ENCODE measurements around the gene CCZ1.
"Not testable (repeated sequence)": the region's sequence is repeated elsewhere in the genome, so short reads cannot be mapped to it uniquely, and the experiment has no call there.

CCZ1 gene

GRCh38 chr7:5916529-5916928, 18.0 kb downstream of the CCZ1 start:
- not testable (repeated sequence) for DNase-seq

- DNase-seq, result not testable (repeated sequence)
Measured at GRCh38 chr7:5924180-5924579, 25.6 kb downstream of the CCZ1 start.

- not testable (repeated sequence) for DNase-seq
Measured at GRCh38 chr7:5924630-5925029, 26.1 kb downstream of the CCZ1 start.

- not testable (repeated sequence) for DNase-seq
Measured at GRCh38 chr7:5926263-5926870, 27.8 kb downstream of the CCZ1 start.

- not testable (repeated sequence) for DNase-seq
Measured at GRCh38 chr7:5930290-5930689, 31.8 kb downstream of the CCZ1 start.

GRCh38 chr7:5931250-5931649, 32.7 kb downstream of the CCZ1 start:
- DNase-seq, result not testable (repeated sequence)

GRCh38 chr7:5931905-5932644, 33.5 kb downstream of the CCZ1 start:
- not testable (repeated sequence) for DNase-seq

GRCh38 chr7:5934945-5935450, 36.5 kb downstream of the CCZ1 start:
- DNase-seq, result not testable (repeated sequence)

- not testable (repeated sequence) for DNase-seq
Measured at GRCh38 chr7:5963205-5963604, 64.7 kb downstream of the CCZ1 start.

- not testable (repeated sequence) for DNase-seq
Measured at GRCh38 chr7:5963810-5964209, 65.3 kb downstream of the CCZ1 start.

- not testable (repeated sequence) for DNase-seq
Measured at GRCh38 chr7:5970347-5970911, 71.9 kb downstream of the CCZ1 start, which contains the start of gene RSPH10B. RSPH10B (minus strand) TSS chr7:5970689; CDS start chr7:5967116, 3,573 bp downstream.

- DNase-seq, result not testable (repeated sequence)
Measured at GRCh38 chr7:5973580-5973979, 75.0 kb downstream of the CCZ1 start.

All from NCI-H1694 treated with DMSO at 0.1 percent for 48 hours (cell line).